Urinary bladder (tissue), 4 donors: ENCODE measurements around the gene ABCA8. TPM values are rescaled to one million over a fixed set of nuclear protein-coding genes. Genes with fewer than 3 reads are reported as not detected.

Experiments
- DNase-seq: peaks from one replicate; pipeline ENCODE4 v3.0.0-alpha.2; 2015; ENCODE audit errors: extremely low spot score
- H3K27ac ChIP-seq: one replicate; pipeline ENCODE4 v1.5.1; 2013; ENCODE audit warnings: low read depth, mild to moderate bottlenecking, moderate library complexity
- H3K36me3 ChIP-seq: one replicate; pipeline ENCODE4 v1.6.1; 2013; ENCODE audit warnings: mild to moderate bottlenecking, moderate library complexity; ENCODE audit not compliant: insufficient read depth
- H3K4me1 ChIP-seq: one replicate; pipeline ENCODE4 v1.6.1; 2013; ENCODE audit warnings: mild to moderate bottlenecking, moderate library complexity; ENCODE audit not compliant: insufficient read depth
- H3K4me3 ChIP-seq: one replicate; pipeline ENCODE4 v1.5.1; 2013; ENCODE audit warnings: low read depth, low read length
- WGBS: extraction: QIAGEN DNeasy Blood & Tissue Kit; methylation state at CpG from one replicate; pipeline ENCODE4 v1.1.7; 2013; 5-methylcytosine and 5-hydroxymethylcytosine counted together
- polyA plus RNA-seq: library from polyadenylated mRNA; stranded (reverse); fragments of 200-250 nt; gene quantifications from one replicate; pipeline ENCODE4 v1.2.3, GENCODE V29; 2013
- total RNA-seq: library from RNA; depleted of rRNA; stranded (reverse); fragments of >200 nt; gene quantifications from one replicate; pipeline ENCODE4 v1.2.3, GENCODE V29; 2014
- donor health status: healthy with polysubstance abuse.
- donor health status: healthy.

Gene ABCA8
- total and polyA plus RNA-seq, 2 donors: 43.6 to 107 TPM

DNA sequence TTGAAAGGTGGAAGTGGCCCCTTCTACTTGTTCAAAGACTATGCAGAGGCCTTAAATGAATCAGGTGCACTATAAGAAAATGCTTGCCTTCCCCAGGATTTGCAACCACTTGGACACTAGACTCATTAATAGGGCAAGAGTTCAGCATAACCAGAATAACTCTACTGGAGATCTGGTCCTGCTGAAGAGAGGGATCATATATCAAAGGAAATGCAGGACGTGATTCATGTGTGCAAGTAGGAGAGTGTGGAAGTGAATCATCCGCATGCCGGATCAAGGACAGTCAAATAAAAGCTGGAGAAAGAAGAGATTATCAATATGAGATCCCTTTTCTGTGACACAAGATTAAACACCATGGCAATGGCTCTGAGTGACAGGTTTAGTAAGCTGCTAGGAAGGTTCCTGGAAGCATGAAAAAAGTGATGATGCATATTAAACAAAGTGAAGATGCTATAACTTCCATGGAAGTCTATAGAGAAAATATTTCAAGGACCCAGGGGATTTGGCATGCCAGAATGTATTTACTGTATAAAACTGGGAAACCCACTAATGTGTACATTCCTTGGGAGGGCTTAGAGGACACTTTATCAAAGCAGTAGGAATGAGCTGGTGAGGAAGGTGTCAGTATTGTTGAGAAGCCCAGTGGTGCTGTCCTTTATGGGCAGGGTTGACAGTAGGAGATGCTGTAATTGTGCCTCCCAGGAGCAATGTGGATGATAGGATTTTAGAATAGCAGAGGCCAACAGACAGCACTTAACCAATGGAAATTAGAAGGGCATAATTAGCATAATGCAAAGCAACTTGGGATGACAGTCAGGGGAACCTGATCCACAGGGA is 133.1 kb downstream of the ABCA8 start:
- no peak overlapping the region for H3K27ac ChIP-seq
- no peaks in the 10 kb centered on the region for H3K36me3 ChIP-seq
- no peak for DNase-seq
- no peak overlapping the region for H3K4me3 ChIP-seq
- 18% methylated on average over 3 of the region's 3 CpGs for WGBS
- no peaks in the 10 kb centered on the region for H3K4me1 ChIP-seq

DNA sequence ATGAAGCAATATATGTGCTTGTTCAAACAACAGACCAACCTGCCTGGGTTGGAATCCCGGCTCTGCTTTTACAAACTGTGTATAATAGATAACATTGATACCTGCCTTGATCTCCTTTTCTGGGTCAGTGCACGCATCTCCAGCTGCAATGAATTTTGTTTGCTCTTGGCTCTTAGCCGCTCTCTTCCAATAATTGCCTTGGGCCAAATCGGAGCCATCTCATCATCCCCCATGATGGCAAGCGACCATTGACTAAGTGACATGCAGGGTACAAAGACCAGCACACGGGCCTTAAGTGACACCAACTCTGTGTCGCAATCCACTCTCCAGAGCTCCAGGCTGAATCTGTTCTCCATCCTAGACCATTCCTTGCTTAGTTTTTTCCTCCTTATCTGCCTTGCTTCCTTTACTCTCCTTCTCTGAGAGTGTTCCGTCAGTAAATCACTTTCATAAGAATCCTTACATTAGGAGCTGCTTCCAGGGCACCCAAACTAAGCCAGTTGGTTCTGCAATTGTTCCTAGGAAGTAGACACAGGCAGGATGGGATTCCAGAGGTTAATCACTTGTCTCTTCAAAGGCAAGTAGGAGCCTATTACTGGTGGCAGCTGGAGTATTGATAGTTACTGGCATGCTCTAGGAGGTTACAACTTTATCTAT is 134.2 kb downstream of the ABCA8 start:
- no peak for DNase-seq
- H3K4me3 ChIP-seq: no peak overlapping the region
- H3K27ac ChIP-seq: no peak overlapping the region
- WGBS: 77% methylated on average over 8 of the region's 8 CpGs
- H3K36me3 ChIP-seq: no peaks in the 10 kb centered on the region
- H3K4me1 ChIP-seq: no peaks in the 10 kb centered on the region

DNA sequence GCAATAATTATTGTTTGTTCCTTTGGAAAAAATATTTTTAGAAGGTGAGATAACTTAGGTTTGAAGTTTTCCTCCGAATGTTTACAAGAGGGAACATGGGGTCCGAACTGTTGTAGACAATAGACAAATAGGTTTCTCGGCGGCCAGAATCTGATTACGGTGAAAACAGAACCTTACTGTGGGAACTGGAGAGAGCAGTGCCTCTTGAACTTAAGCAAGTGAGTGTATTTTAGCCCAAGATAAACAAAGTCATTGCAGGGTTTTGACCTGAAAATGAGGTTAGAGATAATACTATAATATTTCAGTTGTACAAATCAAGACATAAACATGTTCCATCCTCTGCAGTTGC is 134.7 kb downstream of the ABCA8 start:
- DNase-seq: no peak
- Histone ChIP-seq H3K4me1 (no peaks in the 10 kb centered on the region), H3K36me3 (no peaks in the 10 kb centered on the region), H3K4me3 (no peak overlapping the region), H3K27ac (no peak overlapping the region)
- WGBS: 85% methylated on average over 5 of the region's 5 CpGs

DNA sequence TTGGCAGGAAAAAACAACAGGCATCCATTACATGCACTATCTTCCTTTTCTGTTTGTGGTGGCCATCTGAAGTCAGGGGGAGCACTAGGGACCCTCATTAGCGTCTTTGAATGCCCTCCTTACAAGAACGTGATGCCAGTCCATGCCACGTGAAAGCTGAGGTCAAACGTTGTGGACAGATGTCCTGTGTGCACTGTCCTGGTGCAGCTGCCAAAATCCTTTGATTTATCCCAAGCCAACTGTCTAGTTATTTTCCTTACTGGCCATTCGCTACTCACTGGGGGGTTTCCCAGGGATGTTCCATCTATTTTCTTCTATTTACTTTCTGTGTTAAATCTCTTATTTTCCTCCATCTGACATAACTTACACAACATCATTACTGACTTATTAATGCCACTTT is 135.7 kb downstream of the ABCA8 start:
- Histone ChIP-seq H3K36me3 (no peaks in the 10 kb centered on the region), H3K4me1 (no peaks in the 10 kb centered on the region), H3K27ac (no peak overlapping the region), H3K4me3 (no peak overlapping the region)
- no peak for DNase-seq
- WGBS: 86% methylated on average over 5 of the region's 5 CpGs

Other genes starting within 250 kb of the ABCA8 start
- gene ABCA9, start 105.5 kb upstream of the ABCA8 start, total RNA-seq: 46.6 TPM
- 13.1 TPM for gene ABCA9, start 105.5 kb upstream of the ABCA8 start, polyA plus RNA-seq
- gene ABCA6, start 186.5 kb upstream of the ABCA8 start, total RNA-seq: 74.6 TPM
- 35.9 TPM for gene ABCA6, start 186.5 kb upstream of the ABCA8 start, polyA plus RNA-seq